SK-N-SH (cell line): ENCODE measurements around the gene CXCL10. TPM values are rescaled to one million over a fixed set of nuclear protein-coding genes. Genes with fewer than 3 reads are reported as not detected.

Source experiments
- CTCF ChIA-PET: fragments of 300-600, 350-600 bp; formaldehyde crosslinking; extraction: SDS; loops from one replicate; lab custom pipeline; 2021; lab: Yijun Ruan, JAX
- POLR2A ChIA-PET: fragments of 350-600 bp; sonication (Branson Sonifier 250); formaldehyde crosslinking; extraction: SDS; loops from one replicate; lab custom pipeline; 2020; ENCODE audit warnings: antibody characterized with exemption, inconsistent platforms; lab: Yijun Ruan, JAX
- DNase-seq: peaks from one replicate; pipeline ENCODE4 v3.0.0; 2012
- H2AFZ ChIP-seq: fragments of 200-600 bp; sonication (generic); 2 replicates; pipeline ENCODE4 v1.8.1; 2016; ENCODE audit warnings: antibody characterized with exemption, mild to moderate bottlenecking, low read depth
- H3F3A ChIP-seq: fragments of 200-600 bp; sonication (generic); replicated peaks from 2 replicates; pipeline ENCODE3; 2016; ENCODE audit warnings: antibody characterized with exemption, mild to moderate bottlenecking; ENCODE audit not compliant: insufficient read depth
- H3K27ac ChIP-seq, 2 experiments: fragments of 200-500 bp in 1 of 2; fragments of 200-600 bp in 1 of 2; sonication (Bioruptor generic) in 1 of 2; sonication (generic), shearing (Covaris generic) in 1 of 2; 2 replicates each; pipeline versions ENCODE4 v1.5.1 to v1.6.1; 2014 to 2016; ENCODE audit warnings: low read depth in 2 of 2, inconsistent platforms in 1 of 2, low read length in 1 of 2, mild to moderate bottlenecking in 1 of 2, mixed read lengths in 1 of 2
- H3K27me3 ChIP-seq: fragments of 200-600 bp; sonication (generic), shearing (Covaris generic); 2 replicates; pipeline ENCODE4 v1.6.1; 2016; ENCODE audit warnings: mixed run types; ENCODE audit not compliant: insufficient read depth
- H3K36me3 ChIP-seq, 2 experiments: fragments of 200-500 bp in 1 of 2; fragments of 200-600 bp in 1 of 2; sonication (Bioruptor generic) in 1 of 2; sonication (generic) in 1 of 2; replicated peaks in 1 of 2; 2 replicates each; pipeline versions ENCODE3 to v1.5.1; 2014 to 2016; ENCODE audit warnings: low read length in 1 of 2, mild to moderate bottlenecking in 1 of 2; ENCODE audit not compliant: insufficient read depth in 2 of 2, control insufficient read depth in 1 of 2
- H3K4me1 ChIP-seq, 2 experiments: fragments of 200-500 bp in 1 of 2; fragments of 200-600 bp in 1 of 2; sonication (Bioruptor generic) in 1 of 2; sonication (generic), shearing (Covaris generic) in 1 of 2; 2 replicates each; pipeline versions ENCODE4 v1.5.1 to v1.6.1; 2014 to 2016; ENCODE audit warnings: low read depth in 1 of 2, low read length in 1 of 2, mixed run types in 1 of 2; ENCODE audit not compliant: insufficient read depth in 2 of 2, control insufficient read depth in 1 of 2
- H3K4me2 ChIP-seq: fragments of 200-600 bp; sonication (generic), shearing (Covaris generic); 2 replicates; pipeline ENCODE4 v1.6.1; 2017; ENCODE audit warnings: mixed run types
- H3K4me3 ChIP-seq, 2 experiments: fragments of 200-500 bp in 1 of 2; fragments of 200-600 bp in 1 of 2; sonication (Bioruptor generic) in 1 of 2; sonication (generic), shearing (Covaris generic) in 1 of 2; 2 replicates each; pipeline versions ENCODE4 v1.5.1 to v1.8.1; 2014 to 2016; ENCODE audit warnings: low read depth in 2 of 2, inconsistent platforms in 1 of 2, low read length in 1 of 2, mild to moderate bottlenecking in 1 of 2, mixed read lengths in 1 of 2, moderate library complexity in 1 of 2
- H3K79me2 ChIP-seq: fragments of 200-600 bp; sonication (generic); 2 replicates; pipeline ENCODE4 v1.8.1; 2017; ENCODE audit warnings: mild to moderate bottlenecking; ENCODE audit not compliant: insufficient read depth
- H3K9ac ChIP-seq: fragments of 200-600 bp; sonication (generic); 2 replicates; pipeline ENCODE4 v1.6.1; 2017; ENCODE audit warnings: mixed run types
- H3K9me2 ChIP-seq: fragments of 200-600 bp; sonication (generic); 2 replicates; pipeline ENCODE4 v1.6.1; 2017; ENCODE audit warnings: mixed run types
- H3K9me3 ChIP-seq: fragments of 200-600 bp; sonication (generic); 2 replicates; pipeline ENCODE4 v1.6.1; 2017; ENCODE audit warnings: mixed run types, mild to moderate bottlenecking, moderate library complexity
- H4K20me1 ChIP-seq: fragments of 200-600 bp; sonication (generic); 2 replicates; pipeline ENCODE4 v1.6.1; 2017; ENCODE audit warnings: mild to moderate bottlenecking, mixed run types; ENCODE audit not compliant: insufficient read depth
- CHD2 ChIP-seq: fragments of 150-350 bp; IDR thresholded peaks from 2 replicates; pipeline ENCODE4 v1.6.1; 2018; ENCODE audit warnings: low read length; ENCODE audit not compliant: partially characterized antibody
- ELF1 ChIP-seq: IDR thresholded peaks from 2 replicates; pipeline ENCODE4 v1.4.0; 2012
- EP300 ChIP-seq, 2 experiments: IDR thresholded peaks; 2 replicates each; pipeline versions ENCODE4 v1.4.0 to v1.6.1; 2012; ENCODE audit warnings: borderline replicate concordance in 1 of 2, low read depth in 1 of 2, low read length in 1 of 2
- EZH2phosphoT487 ChIP-seq: fragments of 200-600 bp; sonication (generic); IDR thresholded peaks from 2 replicates; pipeline ENCODE4 v1.6.1; 2017; ENCODE audit warnings: low read depth, mixed run types, mild to moderate bottlenecking, antibody characterized with exemption, moderate library complexity, borderline replicate concordance
- FOSL2 ChIP-seq: IDR thresholded peaks from 2 replicates; pipeline ENCODE4 v1.4.0; 2012; ENCODE audit warnings: low read depth, mild to moderate bottlenecking, moderate library complexity, borderline replicate concordance
- FOXJ3 ChIP-seq: sonication (generic); formaldehyde crosslinking; IDR thresholded peaks from 2 replicates; pipeline ENCODE4 v1.5.1; 2020; ENCODE audit warnings: mild to moderate bottlenecking, missing genetic modification reagents
- GABPA ChIP-seq: IDR thresholded peaks from 2 replicates; pipeline ENCODE4 v1.4.0; 2012; ENCODE audit warnings: low read depth, mild to moderate bottlenecking
- GATA2 ChIP-seq: sonication (generic); formaldehyde crosslinking; IDR thresholded peaks from 2 replicates; pipeline ENCODE4 v1.5.0; 2020; ENCODE audit warnings: mild to moderate bottlenecking, missing genetic modification reagents
- NFIC ChIP-seq: IDR thresholded peaks from 2 replicates; pipeline ENCODE4 v1.4.0; 2012; ENCODE audit warnings: borderline replicate concordance
- NRF1 ChIP-seq: IDR thresholded peaks from 2 replicates; pipeline ENCODE4 v1.6.1; 2012; ENCODE audit warnings: low read depth, mild to moderate bottlenecking, low read length
- POLR2AphosphoS5 ChIP-seq: IDR thresholded peaks from 2 replicates; pipeline ENCODE4 v1.6.1; 2012; ENCODE audit warnings: low read depth, low read length
- SMC3 ChIP-seq: IDR thresholded peaks from 2 replicates; pipeline ENCODE4 v1.6.1; 2012; ENCODE audit warnings: low read depth, low read length, improper control_type of control experiment
- TEAD4 ChIP-seq: IDR thresholded peaks from 2 replicates; pipeline ENCODE4 v1.4.0; 2012; ENCODE audit warnings: mild to moderate bottlenecking, borderline replicate concordance; ENCODE audit not compliant: insufficient read depth
- WGBS: methylation state at CpG from one replicate; pipeline ENCODE4 v1.1.6; 2017; ENCODE audit warnings: low lambda C conversion rate; 5-methylcytosine and 5-hydroxymethylcytosine counted together
- polyA plus RNA-seq, 3 experiments: library from polyadenylated mRNA; depleted of rRNA; stranded (reverse); fragments of >200 nt; gene quantifications; 2 replicates each; pipeline ENCODE4 v1.2.3, GENCODE V29; 2012
- TF ChIP-seq, protein P1 (sequence below): fragments of 150-350 bp; IDR thresholded peaks from 2 replicates; pipeline ENCODE4 v1.6.1; 2017; ENCODE audit warnings: antibody characterized with exemption, low read length, low read depth, borderline replicate concordance
- TF ChIP-seq, protein P2 (sequence below): fragments of 150-350 bp; IDR thresholded peaks from 2 replicates; pipeline ENCODE4 v1.6.1; 2016; ENCODE audit warnings: mild to moderate bottlenecking, low read depth, low read length
- TF ChIP-seq, protein P3 (sequence below): IDR thresholded peaks from 2 replicates; pipeline ENCODE4 v1.4.0; 2012; ENCODE audit warnings: low read depth, borderline replicate concordance
- TF ChIP-seq, protein P4 (sequence below): IDR thresholded peaks from 2 replicates; pipeline ENCODE4; 2012

CXCL10 gene
- polyA plus RNA-seq, 1 of the 3 experiments (the other 2 are of a cell fraction), result not detected

DNA sequence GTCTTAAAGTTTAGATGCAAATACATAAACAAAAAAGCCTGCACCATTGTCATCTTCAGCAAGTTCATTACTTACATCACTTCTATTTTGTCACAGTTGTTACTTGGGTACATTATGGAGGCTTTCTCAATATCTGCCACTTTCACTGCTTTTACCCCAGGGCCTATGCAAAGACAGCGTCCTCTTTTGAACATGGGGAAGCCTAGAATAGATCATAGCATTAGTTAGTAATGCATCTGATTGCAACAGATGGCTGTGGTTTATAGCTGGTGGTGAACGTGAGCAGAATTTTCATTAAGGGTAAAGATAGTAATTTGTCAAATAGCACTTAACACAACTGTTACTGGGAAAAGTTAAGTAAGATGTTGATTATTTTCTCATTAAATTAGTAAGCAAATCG is 11.8 kb upstream of the CXCL10 start:
- ChIA-PET POLR2A (no interaction called here), CTCF (interaction anchor here (0.9 kb wide), 1 partner anchor 16 kb away, joined by 3 read pairs; no protein-coding TSS in a partner anchor)
- no peak overlapping the region for H3K9ac ChIP-seq
- no peak overlapping the region for H3K4me3 ChIP-seq
- DNase-seq, result no peak
- H3K9me2 ChIP-seq, result no peaks in the 10 kb centered on the region
- TF ChIP-seq, protein P1, sequence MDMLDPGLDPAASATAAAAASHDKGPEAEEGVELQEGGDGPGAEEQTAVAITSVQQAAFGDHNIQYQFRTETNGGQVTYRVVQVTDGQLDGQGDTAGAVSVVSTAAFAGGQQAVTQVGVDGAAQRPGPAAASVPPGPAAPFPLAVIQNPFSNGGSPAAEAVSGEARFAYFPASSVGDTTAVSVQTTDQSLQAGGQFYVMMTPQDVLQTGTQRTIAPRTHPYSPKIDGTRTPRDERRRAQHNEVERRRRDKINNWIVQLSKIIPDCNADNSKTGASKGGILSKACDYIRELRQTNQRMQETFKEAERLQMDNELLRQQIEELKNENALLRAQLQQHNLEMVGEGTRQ, result no peak
- TF ChIP-seq CHD2 (no peak), TEAD4 (no peak), ELF1 (no peak), FOSL2 (no peak), SMC3 (no peak), EP300 (IDR thresholded peaks at IDR 0.05; ENCODE audit: borderline replicate concordance in 1 of 2, low read depth in 1 of 2, low read length in 1 of 2) (no peak), EZH2phosphoT487 (no peak), NRF1 (no peak), GATA2 (CRISPR knock-in tag) (no peak), POLR2AphosphoS5 (no peak)
- TF ChIP-seq, protein P2, sequence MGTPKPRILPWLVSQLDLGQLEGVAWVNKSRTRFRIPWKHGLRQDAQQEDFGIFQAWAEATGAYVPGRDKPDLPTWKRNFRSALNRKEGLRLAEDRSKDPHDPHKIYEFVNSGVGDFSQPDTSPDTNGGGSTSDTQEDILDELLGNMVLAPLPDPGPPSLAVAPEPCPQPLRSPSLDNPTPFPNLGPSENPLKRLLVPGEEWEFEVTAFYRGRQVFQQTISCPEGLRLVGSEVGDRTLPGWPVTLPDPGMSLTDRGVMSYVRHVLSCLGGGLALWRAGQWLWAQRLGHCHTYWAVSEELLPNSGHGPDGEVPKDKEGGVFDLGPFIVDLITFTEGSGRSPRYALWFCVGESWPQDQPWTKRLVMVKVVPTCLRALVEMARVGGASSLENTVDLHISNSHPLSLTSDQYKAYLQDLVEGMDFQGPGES, result no peak
- TF ChIP-seq, protein P3, sequence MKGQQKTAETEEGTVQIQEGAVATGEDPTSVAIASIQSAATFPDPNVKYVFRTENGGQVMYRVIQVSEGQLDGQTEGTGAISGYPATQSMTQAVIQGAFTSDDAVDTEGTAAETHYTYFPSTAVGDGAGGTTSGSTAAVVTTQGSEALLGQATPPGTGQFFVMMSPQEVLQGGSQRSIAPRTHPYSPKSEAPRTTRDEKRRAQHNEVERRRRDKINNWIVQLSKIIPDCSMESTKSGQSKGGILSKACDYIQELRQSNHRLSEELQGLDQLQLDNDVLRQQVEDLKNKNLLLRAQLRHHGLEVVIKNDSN, result no peak
- no peak overlapping the region for H3K4me2 ChIP-seq
- 48% methylated on average over 3 of the region's 3 CpGs for WGBS
- no peak overlapping the region for H2AFZ ChIP-seq
- no peak overlapping the region for H3K27ac ChIP-seq
- H3K27me3 ChIP-seq, result no peaks in the 10 kb centered on the region; the same call in 1 of the 2 replicates
- H4K20me1 ChIP-seq, result no peaks in the 10 kb centered on the region
- H3F3A ChIP-seq, result no peaks in the 10 kb centered on the region
- H3K4me1 ChIP-seq, result no peaks in the 10 kb centered on the region
- H3K9me3 ChIP-seq, result no peaks in the 10 kb centered on the region
- no peaks in the 10 kb centered on the region for H3K79me2 ChIP-seq
- H3K36me3 ChIP-seq, result no peaks in the 10 kb centered on the region

DNA sequence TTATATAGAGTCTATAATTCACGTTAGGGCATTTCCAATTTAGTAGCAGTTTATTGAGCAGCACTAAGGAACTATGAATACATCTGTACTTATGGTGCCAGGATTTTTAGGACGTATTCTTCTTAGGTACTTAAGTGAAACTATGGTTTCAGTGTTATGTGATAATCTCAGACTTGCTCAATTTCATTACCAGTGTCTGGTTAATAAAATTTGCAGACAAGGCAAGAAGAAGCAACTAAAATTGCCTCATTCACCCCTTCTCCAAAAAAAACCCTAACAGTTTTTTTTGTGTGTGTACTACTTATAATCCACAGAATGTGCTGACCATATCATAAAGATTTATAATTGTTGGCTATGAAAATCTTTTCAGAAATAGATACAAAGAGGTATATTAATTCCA is 6.0 kb upstream of the CXCL10 start:
- ChIA-PET POLR2A (no interaction called here), CTCF (no interaction called here)
- H3K27ac ChIP-seq, result no peak overlapping the region
- H4K20me1 ChIP-seq, result no peaks in the 10 kb centered on the region
- TF ChIP-seq FOSL2 (no peak), NFIC (no peak), GABPA (no peak), FOXJ3 (CRISPR knock-in tag) (no peak), EZH2phosphoT487 (no peak), ELF1 (no peak), CHD2 (no peak)
- TF ChIP-seq, protein P2, result no peak
- TF ChIP-seq, protein P4, sequence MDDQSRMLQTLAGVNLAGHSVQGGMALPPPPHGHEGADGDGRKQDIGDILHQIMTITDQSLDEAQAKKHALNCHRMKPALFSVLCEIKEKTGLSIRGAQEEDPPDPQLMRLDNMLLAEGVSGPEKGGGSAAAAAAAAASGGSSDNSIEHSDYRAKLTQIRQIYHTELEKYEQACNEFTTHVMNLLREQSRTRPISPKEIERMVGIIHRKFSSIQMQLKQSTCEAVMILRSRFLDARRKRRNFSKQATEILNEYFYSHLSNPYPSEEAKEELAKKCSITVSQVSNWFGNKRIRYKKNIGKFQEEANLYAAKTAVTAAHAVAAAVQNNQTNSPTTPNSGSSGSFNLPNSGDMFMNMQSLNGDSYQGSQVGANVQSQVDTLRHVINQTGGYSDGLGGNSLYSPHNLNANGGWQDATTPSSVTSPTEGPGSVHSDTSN, result no peak
- no peak for DNase-seq
- WGBS, result 76% methylated on average over 2 of the region's 2 CpGs
- no peaks in the 10 kb centered on the region for H3F3A ChIP-seq
- H2AFZ ChIP-seq, result no peak overlapping the region
- H3K4me3 ChIP-seq, result no peak overlapping the region
- H3K4me2 ChIP-seq, result no peak overlapping the region
- H3K9ac ChIP-seq, result no peak overlapping the region
- no peaks in the 10 kb centered on the region; a peak in 1 of 4 replicates for H3K4me1 ChIP-seq
- H3K9me3 ChIP-seq, result no peaks in the 10 kb centered on the region
- H3K36me3 ChIP-seq, result no peaks in the 10 kb centered on the region
- no peaks in the 10 kb centered on the region for H3K79me2 ChIP-seq
- H3K27me3 ChIP-seq, result no peaks in the 10 kb centered on the region; the same call in 1 of the 2 replicates
- no peaks in the 10 kb centered on the region for H3K9me2 ChIP-seq
